ENCODE data around the gene FAM169A.

DNA sequence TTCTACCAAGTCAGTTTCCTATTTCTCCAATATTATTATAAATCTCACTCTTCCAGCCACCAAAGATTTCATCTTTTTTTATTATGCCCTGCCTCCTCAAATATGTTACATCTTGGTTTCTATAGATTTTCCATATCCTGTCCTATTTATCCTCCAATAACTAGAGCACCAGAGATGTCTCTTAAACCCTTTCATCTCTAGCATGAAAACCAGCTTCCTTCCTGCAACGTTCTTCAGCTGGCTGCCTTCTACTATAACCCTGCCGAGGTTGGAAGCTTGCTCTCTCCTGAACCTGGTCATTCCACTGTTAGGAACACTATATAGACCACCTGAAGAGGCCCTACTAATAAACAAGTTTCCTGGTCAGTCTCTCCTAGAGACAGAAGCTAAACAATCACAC is 27.9 kb downstream of the FAM169A start:
- TF ChIP-seq CTCF (IDR thresholded peaks at IDR 0.05): no peak
- no peak for TF ChIP-seq POLR2A (IDR thresholded peaks at IDR 0.05)
